HG03280 (cell line): ENCODE results near the gene KANSL1L.
"Not testable (repeated sequence)": the region's sequence is repeated elsewhere in the genome, so short reads cannot be mapped to it uniquely, and the experiment has no call there.

Experiments
- ATAC-seq: cut with Tn5 transposase; IDR thresholded peaks from one replicate; pipeline ENCODE4 v1.9.1; 2021; ENCODE audit warnings: mild to moderate bottlenecking, moderate library complexity; ENCODE audit not compliant: unreplicated experiment

KANSL1L gene

DNA sequence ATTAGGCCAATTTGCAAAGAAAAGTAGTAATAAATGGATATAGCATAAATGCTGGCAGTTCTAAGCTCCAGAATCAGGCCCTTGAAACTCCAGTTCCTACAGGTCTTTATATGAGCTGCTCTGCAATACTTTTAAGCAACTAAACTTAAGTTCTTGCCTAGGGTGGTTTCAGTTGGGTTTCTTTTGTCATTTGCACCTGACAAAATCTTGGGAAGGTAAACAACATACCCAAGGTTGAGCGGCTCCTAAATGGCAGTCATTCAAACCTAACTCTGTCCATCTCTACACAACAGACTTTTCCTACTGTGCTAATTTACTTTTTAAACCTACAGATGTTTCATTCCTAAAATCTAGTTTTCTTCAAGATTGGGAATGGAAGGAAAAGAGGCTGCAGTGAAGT lies 9.3 kb upstream of the KANSL1L start:
- no peak for ATAC-seq

DNA sequence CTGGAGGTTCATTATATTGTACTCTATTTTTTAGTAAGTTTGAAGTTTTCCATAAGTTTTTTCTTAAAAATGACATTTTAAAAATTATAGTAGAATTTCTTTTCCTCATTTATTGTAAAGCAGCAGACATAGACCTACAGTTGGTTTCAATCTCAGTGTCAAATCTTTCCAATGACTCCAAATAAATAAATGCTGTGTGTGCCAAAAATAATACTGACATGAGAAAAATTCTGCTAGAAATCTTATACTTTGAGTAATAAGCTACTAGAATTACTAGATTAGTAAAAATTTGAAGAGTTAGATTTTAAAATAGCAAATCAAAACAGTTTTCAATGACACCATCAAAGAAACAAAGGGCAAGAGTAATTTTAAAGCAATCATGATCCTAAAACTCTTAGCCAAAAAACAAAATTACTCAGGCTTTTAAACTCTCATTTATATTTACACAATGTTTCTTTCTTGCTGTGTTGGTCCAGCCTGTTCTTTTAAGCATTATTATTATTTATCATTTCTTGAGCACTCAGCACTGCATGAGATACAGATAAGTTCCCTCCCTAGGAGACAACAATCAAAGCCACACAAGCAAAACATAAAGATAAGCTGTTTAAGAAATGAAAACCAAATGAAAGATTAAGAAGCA lies 8.3 kb upstream of the KANSL1L start:
- no peak for ATAC-seq

DNA sequence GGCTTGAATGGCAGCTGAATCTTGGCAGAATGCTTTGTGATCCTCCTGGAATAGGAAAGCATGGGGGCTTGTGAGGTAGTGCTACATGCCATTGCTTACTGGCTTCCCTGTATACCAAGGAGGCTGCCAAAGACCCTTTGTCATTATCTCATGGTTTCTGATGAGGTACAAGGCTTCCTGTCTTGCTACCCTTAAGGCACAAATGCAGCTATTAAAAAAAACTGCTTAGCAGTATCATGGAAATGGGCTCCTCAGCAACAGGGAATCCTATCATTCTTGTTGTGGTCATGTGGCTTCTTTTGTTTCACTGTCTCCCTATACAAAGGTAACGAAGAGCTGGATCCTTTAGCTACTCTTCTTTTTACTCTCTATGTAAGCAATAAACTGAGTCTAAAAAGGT lies 6.6 kb upstream of the KANSL1L start:
- ATAC-seq: no peak

DNA sequence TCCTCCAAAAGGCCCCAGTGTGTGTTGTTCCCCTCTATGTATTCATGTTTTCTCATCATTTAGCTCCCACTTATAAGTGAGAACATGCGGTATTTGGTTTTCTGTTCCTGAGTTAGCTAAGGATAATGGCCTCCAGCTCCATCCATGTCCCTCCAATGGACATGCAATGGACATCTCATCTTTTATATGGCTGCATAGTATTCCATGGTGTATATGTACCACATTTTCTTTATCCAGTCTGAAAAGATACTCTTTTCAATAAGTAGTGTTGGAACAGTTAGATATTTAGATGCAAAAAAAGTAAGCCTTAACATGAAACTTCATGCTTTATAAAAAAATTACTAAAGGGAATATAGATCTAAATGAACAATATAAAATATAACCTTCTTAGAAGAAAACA lies 5.9 kb upstream of the KANSL1L start:
- not testable (repeated sequence) for ATAC-seq

DNA sequence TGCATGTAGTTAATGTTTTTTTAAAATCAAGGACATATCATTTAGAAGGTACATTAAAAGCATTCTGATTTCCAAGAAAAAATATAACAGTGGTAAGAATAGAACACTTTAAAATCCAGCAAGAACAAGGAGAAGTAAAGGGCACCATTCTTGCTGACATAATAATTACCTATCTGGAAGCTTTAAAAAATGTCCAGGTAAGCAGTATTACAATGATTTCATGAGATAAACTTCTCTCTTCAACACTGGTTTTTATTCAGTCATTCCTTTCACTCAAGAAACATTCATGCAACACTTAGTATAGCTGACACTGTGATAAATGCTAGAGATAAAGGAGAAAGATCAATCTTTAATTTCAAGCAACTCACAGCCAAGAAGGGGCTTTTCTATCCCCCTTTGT lies 2.9 kb upstream of the KANSL1L start:
- no peak for ATAC-seq

DNA sequence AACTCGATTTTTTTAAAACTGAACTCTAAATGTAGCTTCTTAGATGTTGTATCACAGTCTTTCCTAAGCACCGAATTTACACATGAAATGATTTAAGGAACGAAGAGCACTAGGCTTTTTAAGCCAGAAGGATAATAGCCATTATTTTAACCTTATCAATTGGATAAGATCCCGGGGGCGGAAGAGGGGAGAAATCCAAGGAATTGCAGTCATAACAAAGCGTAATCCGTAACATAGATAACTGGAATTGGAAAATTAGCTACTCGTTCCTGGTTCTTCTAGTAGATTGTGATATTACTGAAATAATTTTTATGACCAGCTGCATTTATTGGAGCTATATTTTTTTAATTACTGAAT lies 988 bp upstream of the KANSL1L start:
- no peak for ATAC-seq

DNA sequence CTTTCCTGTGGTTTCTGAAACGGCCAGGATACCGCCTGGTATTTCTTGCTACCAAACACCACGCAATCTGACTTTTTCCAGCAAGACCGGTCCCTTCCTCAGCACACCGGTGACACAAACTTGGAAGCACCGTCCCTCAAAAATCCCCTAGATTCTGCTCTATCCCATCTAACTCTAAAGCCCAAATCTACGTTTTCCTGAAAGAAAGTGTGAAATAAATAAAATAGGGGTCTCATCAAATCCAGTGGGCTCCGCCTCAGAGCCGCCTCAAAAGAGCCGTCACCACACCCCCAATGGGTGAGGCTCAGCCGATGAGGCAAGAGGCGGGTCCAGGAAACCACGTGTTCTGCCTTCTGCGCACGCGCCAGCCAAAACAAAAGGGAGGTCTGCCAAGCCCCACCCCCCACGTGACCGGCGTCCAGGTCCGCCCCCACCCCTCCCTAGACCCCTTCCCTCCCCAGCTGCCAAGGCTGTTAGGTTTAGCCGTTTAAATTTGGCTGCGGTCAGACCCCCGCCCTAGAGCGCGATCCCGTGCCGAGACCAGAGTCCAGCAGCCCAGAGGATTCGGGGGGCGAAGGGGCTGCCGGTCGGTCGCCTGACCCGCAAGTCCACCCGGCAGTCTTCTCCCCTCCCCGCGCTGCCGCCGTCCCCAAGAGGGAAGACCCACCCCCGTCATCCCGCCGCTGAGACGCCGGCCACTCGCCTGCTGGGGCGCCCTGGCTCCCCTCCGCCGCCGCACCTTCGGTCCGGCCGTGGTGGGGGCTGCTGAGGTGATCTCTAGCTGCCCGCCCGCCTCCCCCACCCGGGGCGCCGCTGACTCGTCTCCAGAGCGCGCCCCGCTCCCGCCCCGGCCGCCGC lies 534 bp downstream of the KANSL1L start:
- peak; percentile 68 for ATAC-seq

DNA sequence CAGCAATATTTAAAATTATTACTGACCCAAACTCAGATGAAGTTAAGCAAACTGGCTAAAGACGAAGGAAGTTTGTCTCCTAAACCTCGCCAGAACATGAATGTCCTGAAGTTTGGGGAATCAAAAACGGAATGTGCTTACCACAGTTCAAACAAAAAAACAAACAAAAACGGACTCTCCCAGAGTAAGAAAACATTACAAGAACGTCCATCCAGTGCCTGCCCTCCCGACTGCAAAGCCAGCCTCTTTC lies 1.1 kb downstream of the KANSL1L start:
- ATAC-seq: no peak

DNA sequence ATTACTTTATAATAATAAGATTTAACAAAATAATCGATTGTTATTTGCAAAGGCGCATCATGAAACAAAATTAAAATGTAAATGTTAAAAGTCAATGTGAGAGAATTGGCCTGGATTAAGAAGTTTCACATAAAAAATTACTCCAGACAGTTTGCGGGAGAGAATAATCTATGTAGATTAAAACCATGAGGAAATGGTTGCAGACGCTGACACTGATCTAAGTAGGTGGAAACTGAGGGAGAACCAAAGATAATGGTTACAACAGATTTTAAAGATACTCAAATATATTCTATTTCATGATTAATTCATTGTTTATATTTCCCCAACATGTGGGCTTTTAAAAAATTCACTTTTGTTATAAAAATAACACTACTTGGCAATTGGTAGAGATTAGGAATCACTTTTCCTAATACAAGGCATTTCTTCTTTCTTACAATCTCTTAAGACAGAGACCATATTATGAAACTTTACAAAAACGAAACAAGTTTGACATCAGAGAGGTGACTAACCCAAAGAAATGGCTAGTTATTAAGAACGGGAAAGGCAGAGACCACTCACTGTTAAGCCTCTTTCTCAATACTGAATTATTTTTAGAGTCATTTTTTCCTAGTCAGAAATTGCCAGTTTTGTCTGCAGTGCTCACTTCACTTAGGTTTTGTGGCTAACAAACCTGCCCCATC lies 1.6 kb downstream of the KANSL1L start:
- no peak for ATAC-seq

DNA sequence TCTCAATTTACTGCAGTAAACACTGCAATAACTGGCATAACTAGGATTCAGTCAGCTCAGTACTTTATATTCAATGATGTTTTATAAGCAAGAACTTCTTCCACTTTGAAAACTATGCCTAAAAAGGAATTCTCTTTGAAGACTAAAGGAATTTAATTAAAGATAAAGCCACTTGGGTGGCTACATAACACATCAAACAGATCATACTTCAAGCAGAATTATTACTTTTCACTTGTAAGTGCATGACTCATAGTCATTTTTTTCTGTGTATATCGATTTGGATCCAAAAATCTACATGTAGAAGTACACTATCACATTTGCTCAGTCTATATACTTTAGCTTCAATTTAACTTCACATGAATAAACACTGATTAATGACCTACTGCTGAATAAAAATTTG lies 4.0 kb downstream of the KANSL1L start:
- ATAC-seq: no peak

DNA sequence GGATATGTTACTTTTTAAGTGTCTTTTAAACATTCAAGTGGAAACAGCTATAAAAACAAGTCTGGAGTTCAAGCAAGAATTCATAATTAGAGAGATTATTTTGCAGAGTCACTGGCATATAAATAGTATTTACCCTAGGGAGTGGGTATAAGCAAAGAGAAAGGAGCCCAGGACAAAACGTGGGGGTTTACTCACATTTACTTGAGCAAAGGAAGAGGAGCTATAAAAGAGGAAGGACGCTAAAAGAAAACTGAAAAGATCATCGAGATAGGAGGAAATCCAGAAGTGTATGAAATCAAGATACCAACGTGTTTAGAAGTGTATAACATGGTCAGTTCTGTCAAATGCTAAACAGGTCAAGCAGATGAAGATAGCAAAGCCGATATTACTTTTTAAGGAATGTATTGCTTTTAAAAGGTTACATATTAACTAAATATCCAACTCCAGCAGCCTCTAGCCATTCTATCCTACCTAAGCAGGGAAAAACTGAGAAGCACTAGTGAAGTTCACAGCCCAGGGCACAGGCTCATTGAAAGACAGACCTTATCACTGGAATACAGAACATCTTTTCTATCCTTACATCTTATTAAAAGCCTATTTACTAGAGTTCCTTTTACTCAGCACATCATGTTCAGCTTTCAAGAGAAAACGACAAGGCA lies 8.6 kb downstream of the KANSL1L start:
- ATAC-seq: no peak

DNA sequence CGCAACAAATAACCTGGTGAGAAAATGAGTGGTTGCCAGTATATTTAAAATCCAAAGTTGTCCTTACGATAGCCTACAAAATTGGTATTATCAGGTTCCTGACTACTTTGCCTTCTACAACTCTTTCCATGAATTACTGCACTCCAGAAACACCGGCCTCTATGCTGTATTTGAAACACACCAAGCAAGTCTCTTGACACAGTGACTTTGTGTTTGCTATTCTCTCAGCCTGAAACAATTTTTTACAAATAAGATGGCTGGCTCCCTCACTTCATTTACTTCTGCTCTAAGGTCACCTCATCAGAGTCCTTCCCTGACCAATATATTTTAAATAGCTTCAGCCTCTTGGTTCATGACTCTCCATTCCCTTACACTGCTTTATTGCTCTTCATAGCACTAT lies 12.2 kb downstream of the KANSL1L start:
- ATAC-seq: no peak

DNA sequence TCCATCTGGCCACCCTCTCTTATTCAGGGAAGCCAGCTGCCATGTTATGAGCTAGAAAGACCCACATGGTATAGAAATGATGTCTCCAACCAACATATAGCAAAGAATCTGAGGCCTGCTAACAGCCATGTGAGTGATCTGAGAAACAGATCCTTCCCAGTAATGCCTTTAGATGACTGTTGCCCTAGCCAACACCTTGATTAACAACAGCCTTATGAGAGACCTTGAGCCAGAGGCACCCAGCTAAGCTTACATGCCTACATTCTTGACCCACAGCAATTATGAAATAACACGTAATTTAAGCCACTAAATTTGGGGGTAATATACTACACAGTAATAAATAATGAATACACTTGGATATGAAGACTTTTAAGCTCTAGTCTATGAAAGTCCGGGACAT lies 13.0 kb downstream of the KANSL1L start:
- ATAC-seq: no peak

DNA sequence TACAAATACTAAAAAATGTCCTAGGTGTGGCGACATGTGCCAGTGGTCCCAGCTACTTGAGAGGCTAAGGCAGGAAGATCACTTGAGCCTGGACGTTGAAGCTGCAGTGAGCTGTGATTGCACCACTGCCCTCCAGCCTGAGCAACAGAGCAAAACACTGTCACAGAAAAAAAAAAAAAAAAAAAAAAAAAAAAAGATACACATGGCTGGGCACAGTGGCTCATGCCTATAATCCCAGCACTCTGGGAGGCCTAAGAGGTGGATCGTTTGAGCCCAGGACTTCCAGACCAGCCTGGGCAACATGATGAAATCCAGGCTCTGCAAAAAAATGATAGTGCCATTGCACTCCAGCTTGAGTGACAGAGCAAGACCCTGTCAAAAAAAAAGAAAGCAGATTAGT lies 13.7 kb downstream of the KANSL1L start:
- no peak for ATAC-seq

DNA sequence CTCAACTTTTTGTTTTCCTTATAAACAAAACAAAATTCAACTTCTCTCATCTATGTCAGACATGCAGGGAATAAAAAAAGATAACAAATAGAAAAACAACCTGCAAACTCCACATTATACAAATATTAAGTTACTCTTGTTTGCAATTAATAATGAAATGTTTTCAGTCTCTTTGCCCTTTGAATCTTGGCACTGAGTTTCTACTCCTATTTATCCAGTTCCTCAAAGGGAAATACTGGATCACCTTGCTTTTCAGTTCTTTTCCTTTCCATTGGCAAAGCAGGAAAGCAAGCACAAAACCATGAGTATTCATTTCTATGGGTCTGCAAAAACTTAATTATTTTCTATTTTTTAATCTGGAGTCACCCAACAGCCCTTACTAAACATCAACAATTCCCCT lies 23.6 kb downstream of the KANSL1L start:
- no peak for ATAC-seq

DNA sequence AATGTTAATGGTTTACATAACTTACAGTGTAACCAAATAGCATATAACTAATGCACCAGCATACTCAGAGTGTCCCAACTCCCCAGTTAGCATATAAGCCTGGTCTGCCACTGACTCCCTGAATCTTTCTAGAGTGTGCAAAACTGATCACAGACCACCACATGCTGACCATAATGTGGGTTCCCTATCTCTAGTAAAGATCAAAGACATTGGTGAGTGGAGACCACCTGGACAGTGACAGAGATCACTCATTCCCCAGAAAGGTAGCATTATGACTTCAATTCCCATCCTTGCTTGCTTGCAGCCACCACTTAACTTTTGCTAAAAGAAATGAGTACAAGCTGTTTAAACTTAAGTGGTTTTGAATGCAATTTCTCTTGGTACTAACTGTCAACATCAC lies 39.0 kb downstream of the KANSL1L start:
- ATAC-seq: no peak

DNA sequence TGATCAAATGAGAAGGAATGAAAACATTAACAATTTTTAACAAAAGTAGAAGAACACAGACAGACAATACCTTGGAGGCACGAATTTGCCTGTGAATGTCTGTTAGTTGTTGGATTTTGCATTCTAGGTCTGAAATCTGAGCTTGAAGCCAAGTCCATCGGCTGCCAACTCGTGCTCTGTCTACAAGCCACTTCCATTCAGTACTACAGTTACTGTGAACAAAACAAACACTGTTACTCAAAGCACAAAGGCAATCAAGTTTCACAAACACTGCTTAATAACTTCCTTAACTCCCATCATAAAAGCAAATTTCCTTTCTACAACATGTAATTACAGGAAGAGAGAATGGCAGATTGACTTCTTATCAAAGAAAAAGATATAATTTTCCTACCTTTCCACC lies 42.2 kb downstream of the KANSL1L start:
- no peak for ATAC-seq

DNA sequence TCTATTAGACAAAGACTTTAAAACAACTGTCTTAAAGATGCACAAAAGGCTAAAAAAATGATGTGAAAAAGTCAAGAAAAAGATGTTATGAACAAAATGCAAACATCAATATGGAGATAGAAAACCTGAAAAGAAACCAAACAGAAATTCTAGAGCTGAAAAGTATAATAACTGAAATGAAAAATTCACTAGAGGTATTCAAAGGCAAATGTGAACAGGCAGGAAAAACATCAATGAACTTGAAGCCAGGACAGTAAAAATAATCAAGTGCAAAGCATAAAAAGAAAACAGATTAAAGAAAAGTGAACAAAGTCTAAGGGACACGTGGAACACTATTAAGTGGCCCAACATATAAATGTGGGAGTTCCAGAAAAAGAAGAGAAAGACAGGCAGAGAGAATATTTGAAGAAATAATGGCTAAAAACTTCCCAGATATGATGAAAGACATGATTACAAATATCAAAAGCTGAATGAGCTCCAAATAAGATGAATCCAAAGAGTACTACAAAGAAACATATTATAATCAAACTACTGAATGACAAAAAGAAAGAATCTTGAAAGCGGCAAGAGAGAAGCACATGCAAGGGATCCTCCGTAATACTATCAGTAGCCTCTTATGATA lies 57.5 kb downstream of the KANSL1L start:
- no peak for ATAC-seq

DNA sequence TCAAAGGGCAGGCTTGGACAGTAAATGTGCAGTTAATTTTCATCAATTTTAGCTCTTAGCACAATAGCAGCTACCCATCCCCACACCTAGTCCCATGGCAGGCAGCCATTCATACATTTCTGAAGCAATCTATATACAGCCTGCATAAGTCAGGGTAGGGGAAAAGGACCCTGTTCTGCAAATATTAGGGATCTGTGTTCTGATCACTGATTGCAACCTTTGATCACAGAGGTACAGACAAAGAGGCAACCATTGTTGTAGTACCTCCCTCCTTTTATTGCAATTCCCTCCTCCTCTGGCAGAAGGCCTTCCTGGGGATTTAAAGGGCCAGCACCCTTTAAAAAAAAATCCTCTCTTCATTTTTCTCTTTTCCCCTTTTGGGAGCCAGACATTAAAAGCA lies 58.3 kb downstream of the KANSL1L start:
- no peak for ATAC-seq

DNA sequence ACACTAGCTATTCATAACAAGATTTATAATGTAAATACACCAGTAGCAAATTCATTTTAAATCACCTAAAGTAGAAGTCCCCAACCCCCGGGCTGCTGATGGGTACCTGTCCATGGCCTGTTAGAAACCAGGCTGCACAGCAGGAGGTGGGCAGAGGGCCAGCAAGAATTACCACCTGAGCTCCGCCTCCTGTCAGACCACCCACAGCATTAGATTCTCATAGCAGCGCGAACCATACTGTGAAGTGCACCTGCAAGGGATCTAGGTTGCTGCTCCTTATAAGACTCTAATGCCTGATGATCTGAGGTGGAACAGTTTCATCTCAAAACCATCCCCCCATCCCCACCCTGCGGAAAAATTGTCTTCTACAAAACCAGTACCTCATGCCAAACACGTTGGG lies 71.3 kb downstream of the KANSL1L start:
- no peak for ATAC-seq

DNA sequence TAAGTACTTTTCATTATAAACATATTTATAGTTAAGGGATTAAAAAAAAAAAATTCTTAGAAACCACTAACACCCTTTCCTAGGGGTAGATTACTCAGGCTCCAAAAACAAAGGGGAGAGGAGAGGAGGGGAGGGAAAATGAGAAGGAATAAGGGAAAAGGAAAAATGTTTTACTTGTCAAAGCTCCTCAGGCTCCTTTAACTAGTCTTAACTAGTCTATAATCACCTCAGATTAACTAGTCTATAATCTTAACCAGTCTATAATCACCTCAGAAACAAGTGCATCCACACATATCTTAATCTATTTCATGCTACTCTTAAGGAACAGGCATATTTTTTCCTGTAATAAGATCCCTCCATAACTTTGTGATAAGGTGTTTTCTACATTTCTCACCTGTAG lies 76.4 kb downstream of the KANSL1L start:
- ATAC-seq: no peak

DNA sequence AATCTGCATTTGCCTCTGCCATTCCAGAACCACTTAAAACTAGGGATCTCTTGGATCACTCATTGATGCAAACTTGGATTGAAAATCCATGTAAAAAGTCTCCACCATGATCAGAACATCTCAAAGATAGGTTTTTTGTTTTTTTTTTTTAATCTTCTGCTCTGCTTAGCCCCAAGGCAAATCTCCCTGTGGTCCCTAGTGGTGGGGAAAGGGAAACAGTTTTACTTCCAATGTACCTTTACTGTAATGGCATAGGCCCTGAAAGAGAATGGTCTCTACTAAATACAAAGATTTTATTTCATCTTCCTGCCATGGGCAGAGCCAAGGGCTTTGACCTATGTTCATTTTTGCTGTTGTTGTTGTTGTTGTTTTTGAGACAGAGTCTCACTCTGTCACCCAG lies 78.4 kb downstream of the KANSL1L start:
- ATAC-seq: no peak
